Cerebellar nuclear complex (tissue), 1 donor: ENCODE data around the gene MRGPRD.
A peak's percentile ranks its signal among the peaks of the same experiment; 100 is the strongest.
"Not testable (repeated sequence)": the region's sequence is repeated elsewhere in the genome, so short reads cannot be mapped to it uniquely, and the experiment has no call there.

Experiments used
- DNase-seq, 2 experiments: peaks; one replicate each; lab custom pipeline; 2025; lab: John Stamatoyannopoulos, UW

MRGPRD gene

DNA sequence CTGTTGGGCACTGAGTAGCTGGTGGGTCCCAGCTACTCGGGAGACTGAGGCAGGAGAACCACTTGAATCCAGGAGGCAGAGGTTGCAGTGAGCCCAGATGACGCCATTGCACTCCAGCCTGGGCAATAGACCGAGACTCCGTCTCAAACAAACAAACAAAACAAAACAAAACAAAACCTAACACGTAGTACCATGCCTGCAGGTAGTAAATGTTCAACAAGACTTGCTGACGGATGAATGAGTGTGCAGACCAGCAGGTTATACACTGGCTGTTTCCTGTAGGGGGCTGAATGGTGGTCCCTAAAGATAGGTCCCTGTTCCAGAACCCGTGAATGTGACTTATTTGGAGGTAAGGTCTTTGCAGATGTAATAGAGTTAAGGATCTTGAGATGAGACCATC lies 12.8 kb upstream of the MRGPRD start:
- DNase-seq, result no peak

- DNase-seq, result no peak
These were observed 12.0 kb upstream of the MRGPRD start for GRCh38 chr11:68992743-68993255.

- DNase-seq, result no peak
These were observed 10.4 kb upstream of the MRGPRD start for GRCh38 chr11:68990995-68991780.

- peak in 1 of 2 experiments; percentile 10 for DNase-seq
These were observed 9.3 kb upstream of the MRGPRD start for GRCh38 chr11:68989936-68990606.

DNA sequence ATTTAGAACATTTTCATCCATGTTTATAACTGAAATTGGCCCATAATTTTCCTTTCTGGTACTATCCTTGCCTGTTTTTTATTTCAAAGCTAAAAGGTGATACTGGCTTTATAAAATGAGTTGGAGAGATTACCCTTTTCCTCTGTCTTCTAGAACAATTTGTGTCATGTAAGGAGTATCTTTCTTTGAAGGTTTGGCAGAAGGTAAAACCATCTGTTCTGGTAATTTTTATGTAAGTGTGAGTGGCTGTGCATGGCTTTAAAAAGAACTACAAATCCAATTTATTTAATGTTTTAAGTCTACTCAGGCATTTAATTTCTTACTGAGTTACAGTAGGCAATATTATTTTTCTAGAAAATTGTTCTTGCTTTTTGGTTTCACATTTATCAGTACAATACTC lies 7.7 kb upstream of the MRGPRD start:
- DNase-seq, result peak; percentile 44 to 70

DNA sequence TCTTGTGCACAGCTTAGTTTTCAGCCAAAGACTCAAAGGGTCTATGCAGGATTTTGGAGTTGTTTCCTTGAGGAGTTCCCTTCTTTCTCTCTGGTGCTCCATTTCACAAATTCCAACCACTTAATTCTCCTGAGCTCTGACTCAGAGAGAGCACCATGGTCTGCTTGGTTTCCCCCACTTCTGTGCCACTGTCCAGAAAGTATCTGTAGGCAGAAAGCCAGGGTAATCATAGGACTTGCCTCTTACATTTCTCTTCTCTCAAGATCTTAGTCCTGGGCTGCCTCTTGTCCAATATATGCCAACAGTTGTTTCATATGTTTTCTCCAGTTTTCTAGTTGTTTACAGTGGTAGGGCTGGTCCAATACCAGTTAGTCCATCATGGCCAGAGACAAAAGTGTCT lies 6.4 kb upstream of the MRGPRD start:
- DNase-seq, result no peak

GRCh38 chr11:68983801-68984200 lies 3.0 kb upstream of the MRGPRD start:
- no peak for DNase-seq

DNA sequence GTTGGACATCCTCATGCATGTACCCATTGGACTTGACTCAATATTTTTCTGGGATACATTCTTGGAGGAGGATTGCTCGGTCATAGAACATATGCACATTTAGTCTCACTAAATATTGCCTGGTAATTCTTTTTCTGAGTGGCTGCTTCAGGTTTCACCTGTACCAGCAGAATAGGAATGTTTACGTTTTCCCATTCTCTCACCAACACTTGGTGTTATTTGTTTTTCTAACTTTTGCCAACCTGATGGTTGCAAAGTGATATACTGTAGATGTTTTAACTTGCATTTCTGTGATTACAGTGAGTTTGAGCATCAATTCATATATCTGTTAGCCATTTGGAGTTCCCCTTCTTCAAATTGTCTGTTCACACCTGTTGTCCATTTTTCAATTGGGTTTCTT lies 1.3 kb upstream of the MRGPRD start:
- no peak for DNase-seq

- DNase-seq, result no peak
These were observed 633 bp downstream of the MRGPRD start for GRCh38 chr11:68979931-68980775.

GRCh38 chr11:68978931-68979594 lies 1.7 kb downstream of the MRGPRD start:
- DNase-seq, result no peak

DNA sequence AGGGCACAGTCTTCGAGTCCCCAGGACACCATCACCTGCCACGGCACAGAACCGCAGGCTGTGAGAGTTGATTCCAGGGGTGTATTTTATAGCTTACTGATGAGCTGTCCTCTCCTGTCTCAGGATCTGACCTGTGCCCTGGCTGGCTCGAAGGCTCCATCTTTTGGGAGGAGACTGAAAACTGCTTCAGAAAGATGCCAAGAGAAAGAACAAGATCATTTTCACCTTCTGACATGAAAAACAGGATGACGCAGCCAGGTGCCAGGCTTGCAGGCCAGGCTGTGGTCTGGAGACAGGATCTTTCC lies 2.2 kb downstream of the MRGPRD start:
- DNase-seq, result no peak

- no peak for DNase-seq
These were observed 2.8 kb downstream of the MRGPRD start for GRCh38 chr11:68977781-68978625.

GRCh38 chr11:68976563-68976962 lies 4.2 kb downstream of the MRGPRD start:
- DNase-seq, result no peak

DNA sequence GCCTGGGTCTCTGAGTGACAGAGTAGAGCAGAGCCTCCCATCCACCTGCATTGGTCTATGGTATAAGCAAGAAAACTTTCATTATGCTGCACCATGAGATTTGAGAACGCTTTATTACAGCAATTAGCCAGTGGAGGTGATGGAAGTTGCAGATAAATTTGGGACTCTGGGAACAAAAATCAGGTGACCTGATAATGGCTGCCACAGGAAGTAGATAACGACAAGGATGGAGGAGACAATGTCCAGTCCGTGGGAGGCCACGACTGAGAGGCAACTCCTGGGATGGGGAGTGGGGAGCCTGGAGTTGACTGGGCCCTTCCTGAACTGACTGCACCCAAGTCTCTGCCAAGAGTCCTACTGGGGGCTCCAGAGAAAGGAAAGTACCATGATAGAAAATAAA lies 4.7 kb downstream of the MRGPRD start:
- no peak for DNase-seq

GRCh38 chr11:68974421-68975194 lies 6.2 kb downstream of the MRGPRD start:
- no peak for DNase-seq

DNA sequence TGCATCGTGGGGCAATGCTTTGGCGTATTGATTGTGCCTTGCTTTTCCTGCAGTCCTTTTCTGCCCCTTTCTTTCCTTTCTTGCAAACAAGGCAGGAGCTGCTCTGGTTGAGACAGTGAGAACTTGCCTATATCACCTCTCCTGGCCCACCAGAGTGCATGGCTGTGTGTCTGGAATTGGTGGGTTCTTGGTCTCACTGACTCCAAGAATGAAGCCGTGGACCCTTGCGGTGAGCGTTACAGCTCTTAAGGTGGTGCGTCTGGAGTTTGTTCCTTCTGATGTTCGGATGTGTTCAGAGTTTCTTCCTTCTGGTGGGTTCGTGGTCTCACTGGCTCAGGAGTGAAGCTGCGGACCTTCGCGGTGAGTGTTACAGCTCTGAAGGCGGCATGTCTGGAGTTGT lies 7.1 kb downstream of the MRGPRD start:
- DNase-seq, result not testable (repeated sequence)

- no peak for DNase-seq
These were observed 7.6 kb downstream of the MRGPRD start for GRCh38 chr11:68973219-68973618.

DNA sequence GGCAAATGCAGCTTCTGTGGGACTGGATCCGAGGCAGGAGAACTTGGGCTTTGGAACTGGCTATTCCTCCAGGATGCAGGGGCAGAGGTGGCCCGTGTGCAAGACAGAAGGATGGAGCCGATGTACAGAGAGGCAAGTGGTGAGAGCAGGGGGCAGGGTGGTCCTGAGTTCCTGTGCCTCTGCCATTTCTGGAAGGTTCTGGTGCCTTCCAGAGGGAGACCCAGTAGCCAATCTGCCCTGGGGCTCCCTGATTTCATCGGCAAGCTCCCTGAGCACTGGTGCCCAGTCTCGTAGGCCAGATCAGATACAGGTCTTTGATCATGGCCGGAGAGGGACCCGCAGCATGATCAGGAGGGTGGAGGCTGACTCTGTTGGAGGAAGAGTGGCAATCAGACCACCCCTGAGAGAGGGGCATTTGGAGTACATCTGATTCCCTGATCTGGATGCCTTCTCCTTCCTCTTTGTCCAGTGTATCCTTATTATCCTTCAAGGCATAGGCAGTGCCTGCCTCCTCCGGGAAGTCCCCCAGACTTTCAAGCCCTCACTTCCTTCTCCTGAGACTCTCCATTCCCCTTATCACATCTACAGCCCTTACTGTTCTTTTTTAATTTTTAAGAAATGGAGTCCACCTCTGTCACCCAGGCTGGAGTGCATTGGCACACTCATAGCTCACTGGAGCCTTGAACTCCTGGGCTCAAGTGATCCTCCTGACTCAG lies 9.7 kb downstream of the MRGPRD start:
- DNase-seq, result no peak

- no peak for DNase-seq
These were observed 11.4 kb downstream of the MRGPRD start for GRCh38 chr11:68969386-68969785.
